ENCODE measurements around the gene AKAP8. TPM values are rescaled to one million over a fixed set of nuclear protein-coding genes. Genes with fewer than 3 reads are reported as not detected.

Gene AKAP8
- total RNA-seq, 4 donors from 2014 or later = 21.4 to 34.2 (median 28.0) TPM

DNA sequence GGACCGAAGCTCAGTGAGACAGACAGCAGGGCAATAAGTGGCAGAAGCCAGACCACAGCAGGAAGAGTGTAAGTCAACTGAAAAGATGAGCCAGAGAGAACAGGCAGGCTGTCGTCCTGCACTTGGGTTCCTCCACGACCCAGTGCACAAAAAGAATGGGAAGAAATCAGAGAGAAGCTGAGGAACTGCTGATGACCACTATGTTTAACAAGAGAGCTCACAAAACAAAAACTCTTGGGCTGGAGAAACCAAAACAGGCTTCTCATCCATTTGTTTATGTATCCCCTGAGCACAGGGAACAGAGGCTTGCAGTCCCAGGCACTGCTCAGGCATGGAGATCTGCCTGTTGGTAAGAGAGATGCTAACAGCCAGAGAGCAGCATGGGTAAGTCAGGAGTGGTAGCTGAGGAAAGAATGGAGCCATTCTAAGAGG, 25.2 kb upstream of the AKAP8 start:
- Histone ChIP-seq H3K27ac (peak overlapping the region; percentile 48 to 84 (median 79)), H3K9me3 (no peaks in the 10 kb centered on the region), H3K4me1 (peaks cover 2 to 90% (median 38%) of the 10 kb centered on the region in 3 donors), H3K36me3 (peaks cover 0 to 50% of the 10 kb centered on the region in 2 donors), H3K27me3 (no peaks in the 10 kb centered on the region), H3K4me3 (no peak overlapping the region)
- TF ChIP-seq POLR2A (IDR thresholded peaks at IDR 0.05) = no peak
- WGBS, 2 donors (ENCODE audit: low coverage in 1 of 2) = 21 to 40% methylated on average over 1 to 2 of the region's 3 CpGs
- no peak for ATAC-seq

DNA sequence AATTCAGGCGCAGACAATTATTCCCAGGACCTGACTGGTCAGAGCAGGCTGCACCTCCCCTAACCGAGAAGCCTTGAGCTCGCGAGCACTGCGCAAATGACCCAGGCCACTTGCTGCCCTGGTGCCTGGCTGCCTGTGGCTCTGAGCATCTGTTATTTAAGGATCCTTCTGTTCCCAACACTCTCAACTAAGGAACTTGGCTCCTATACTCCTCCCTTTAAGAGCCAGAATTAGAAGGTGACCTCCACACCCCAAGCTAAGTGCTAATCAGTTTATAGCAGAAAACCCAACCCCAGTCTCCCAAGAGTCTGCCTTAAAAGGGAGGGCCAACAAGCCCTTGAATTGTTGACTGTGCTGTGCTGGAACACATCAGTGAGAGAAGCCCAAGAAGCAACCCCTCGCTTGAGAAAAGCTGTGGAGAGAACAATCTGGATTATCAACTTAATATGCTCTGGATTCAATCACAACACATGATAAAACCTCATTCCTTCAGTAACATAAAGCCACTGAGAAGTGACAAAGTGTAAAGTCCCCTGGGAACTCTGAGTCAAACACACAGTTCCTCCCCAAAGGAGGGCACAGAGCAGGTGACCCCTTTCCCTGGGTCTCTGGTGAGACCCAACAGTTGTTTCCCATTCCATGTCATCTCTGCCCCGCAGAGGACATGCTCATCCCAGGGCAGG, 24.7 kb upstream of the AKAP8 start:
- WGBS, 2 donors (ENCODE audit: low coverage in 1 of 2) = 0 to 19% methylated on average over 1 to 5 of the region's 7 CpGs
- H3K27me3 ChIP-seq = no peaks in the 10 kb centered on the region
- ATAC-seq = peak; percentile 50
- H3K4me1 ChIP-seq = peaks cover 2 to 85% (median 38%) of the 10 kb centered on the region in 3 donors
- H3K36me3 ChIP-seq = peaks cover 0 to 51% of the 10 kb centered on the region in 2 donors
- peak overlapping the region; percentile 48 to 84 (median 79) for H3K27ac ChIP-seq
- peak overlapping the region in 1 of 2 donors; percentile 10 for H3K4me3 ChIP-seq
- no peaks in the 10 kb centered on the region for H3K9me3 ChIP-seq
- TF ChIP-seq POLR2A (IDR thresholded peaks at IDR 0.05) (no peak), POLR2AphosphoS5 (IDR thresholded peaks at IDR 0.05) (peak; percentile 45), CTCF (IDR thresholded peaks at IDR 0.05) (no peak)

GRCh38 chr19:15403151-15403531, 23.6 kb upstream of the AKAP8 start:
- no peak for ATAC-seq
- peak overlapping the region; percentile 39 to 84 (median 79) for H3K27ac ChIP-seq

DNA sequence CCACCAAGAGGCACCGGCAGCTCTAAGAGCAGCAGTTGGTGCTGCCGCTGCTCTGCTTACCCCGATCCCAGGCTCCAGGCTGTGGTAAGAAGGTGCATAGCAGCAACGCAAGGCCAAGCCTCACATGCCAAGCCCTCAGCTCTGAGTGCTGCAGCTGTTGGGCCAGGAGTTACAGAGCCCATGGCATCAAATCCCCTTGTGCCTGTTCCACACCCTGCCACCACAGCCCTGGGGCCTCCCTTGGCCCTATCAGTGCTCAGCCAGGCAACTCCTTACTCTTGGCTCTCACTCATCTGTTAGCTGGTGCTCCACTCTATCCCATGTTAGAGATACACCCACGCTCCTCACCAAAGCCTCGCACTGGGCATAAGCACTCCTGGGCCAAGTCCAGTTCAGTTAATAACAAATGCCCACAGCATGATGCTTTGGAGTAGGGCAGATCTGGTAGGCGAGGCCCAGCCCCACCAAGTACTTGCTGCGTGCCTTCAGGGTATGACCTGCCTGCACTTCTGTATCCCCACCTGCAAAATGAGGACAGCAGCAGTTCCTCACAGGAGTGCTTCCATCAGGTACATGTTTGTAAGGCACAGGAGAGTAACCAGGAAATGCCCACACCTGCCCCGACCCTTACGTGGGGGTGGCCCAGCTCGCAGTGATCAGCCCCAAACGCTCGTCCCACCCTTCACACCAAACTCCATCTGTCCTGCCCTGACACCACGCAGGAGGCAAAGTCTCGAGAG, 23.0 kb upstream of the AKAP8 start:
- H3K4me1 ChIP-seq = peaks cover 2 to 70% (median 38%) of the 10 kb centered on the region in 3 donors
- no peaks in the 10 kb centered on the region for H3K9me3 ChIP-seq
- H3K4me3 ChIP-seq = peak overlapping the region in 1 of 2 donors; percentile 16
- 62% methylated on average over 5 of the region's 15 CpGs; no CpG with 5 or more reads in 1 of the 2 donors for WGBS, 2 donors (ENCODE audit: low coverage in 1 of 2)
- peaks cover 3 to 59% of the 10 kb centered on the region in 2 donors for H3K36me3 ChIP-seq
- no peaks in the 10 kb centered on the region for H3K27me3 ChIP-seq
- TF ChIP-seq EP300 (IDR thresholded peaks at IDR 0.05) (no peak), CTCF (IDR thresholded peaks at IDR 0.05) (no peak), POLR2AphosphoS5 (IDR thresholded peaks at IDR 0.05) (no peak), POLR2A (IDR thresholded peaks at IDR 0.05) (no peak)
- ATAC-seq = no peak
- H3K27ac ChIP-seq = peak overlapping the region in 3 of 4 donors; percentile 77 to 84 (median 81)

More at GRCh38 chr19:15403151-15403531, 23.6 kb upstream of the AKAP8 start:
- peaks cover 2 to 74% (median 38%) of the 10 kb centered on the region in 3 donors for H3K4me1 ChIP-seq
- peak overlapping the region in 1 of 2 donors; percentile 16 for H3K4me3 ChIP-seq
- H3K36me3 ChIP-seq = peaks cover 3 to 58% of the 10 kb centered on the region in 2 donors
- WGBS, 2 donors (ENCODE audit: low coverage in 1 of 2) = 70 to 80% methylated on average over 3 to 7 of the region's 10 CpGs
- H3K27me3 ChIP-seq = no peaks in the 10 kb centered on the region
- TF ChIP-seq POLR2AphosphoS5 (IDR thresholded peaks at IDR 0.05) (no peak), EP300 (IDR thresholded peaks at IDR 0.05) (no peak), POLR2A (IDR thresholded peaks at IDR 0.05) (no peak), CTCF (IDR thresholded peaks at IDR 0.05) (no peak)
- H3K9me3 ChIP-seq = no peaks in the 10 kb centered on the region

DNA sequence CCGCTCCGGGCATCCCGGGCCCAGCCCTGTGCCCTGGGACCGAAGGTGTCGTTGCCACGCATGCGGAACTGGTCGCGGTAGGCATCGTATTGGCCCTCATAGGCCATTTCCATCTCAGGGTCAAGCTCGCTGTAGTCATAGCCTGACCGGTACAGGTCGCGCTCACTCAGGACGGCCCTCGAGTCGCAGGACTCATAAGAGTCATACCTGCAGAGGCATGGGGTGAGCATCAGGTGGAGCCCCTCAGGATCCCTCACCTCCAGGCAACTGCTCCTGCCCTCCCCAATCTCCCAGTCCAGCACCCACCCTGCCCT, 21.8 kb upstream of the AKAP8 start:
- H3K4me3 ChIP-seq = no peak overlapping the region
- H3K27me3 ChIP-seq = no peaks in the 10 kb centered on the region
- 94% methylated on average over 10 of the region's 17 CpGs; no CpG with 5 or more reads in 1 of the 2 donors for WGBS, 2 donors (ENCODE audit: low coverage in 1 of 2)
- H3K4me1 ChIP-seq = peaks cover 2 to 61% (median 32%) of the 10 kb centered on the region in 3 donors
- no peak for ATAC-seq
- peak overlapping the region in 3 of 4 donors; percentile 1 to 84 (median 81) for H3K27ac ChIP-seq
- peaks cover 3 to 72% of the 10 kb centered on the region in 2 donors for H3K36me3 ChIP-seq
- no peak for TF ChIP-seq POLR2A (IDR thresholded peaks at IDR 0.05)
- no peak for TF ChIP-seq POLR2AphosphoS5 (IDR thresholded peaks at IDR 0.05)
- no peak for TF ChIP-seq EP300 (IDR thresholded peaks at IDR 0.05)
- no peak for TF ChIP-seq CTCF (IDR thresholded peaks at IDR 0.05)
- H3K9me3 ChIP-seq = no peaks in the 10 kb centered on the region
